Ramos (cell line): Measurements from ENCODE around the gene BSN.
"Not testable (repeated sequence)": the region's sequence is repeated elsewhere in the genome, so short reads cannot be mapped to it uniquely, and the experiment has no call there.

Experiments used
- in situ Hi-C: fragments of 300-500 bp; cut with MboI; formaldehyde crosslinking; loops from one replicate; pipeline ENCODE4 v1.14.3; 2022; ENCODE audit warnings: low sequenced_read_pairs; ENCODE audit not compliant: unreplicated experiment

BSN gene

GRCh38 chr3:49668414-49668797 lies 114.1 kb downstream of the BSN start:
- in situ Hi-C loops: no loop called here

GRCh38 chr3:49668861-49669260 lies 114.6 kb downstream of the BSN start:
- in situ Hi-C loops: no loop called here

- in situ Hi-C loops: no loop called here
Measured at GRCh38 chr3:49669352-49669751, 115.1 kb downstream of the BSN start.

GRCh38 chr3:49670940-49671290 lies 116.6 kb downstream of the BSN start:
- in situ Hi-C loops: loop anchor here (5.0 kb wide), 1 partner anchor 124 kb away; no protein-coding TSS in a partner anchor

- in situ Hi-C loops: loop anchor here (5.0 kb wide), 1 partner anchor 124 kb away; no protein-coding TSS in a partner anchor
Measured at GRCh38 chr3:49671291-49672288, 117.3 kb downstream of the BSN start.

- in situ Hi-C loops: loop anchor here (5.0 kb wide), 1 partner anchor 126 kb away; no protein-coding TSS in a partner anchor
Measured at GRCh38 chr3:49673121-49673714, 118.9 kb downstream of the BSN start.

GRCh38 chr3:49673715-49674496 lies 119.6 kb downstream of the BSN start, which contains the start of gene APEH:
APEH (plus strand) TSS chr3:49674351; CDS start chr3:49674402, 51 bp downstream.
- in situ Hi-C loops: loop anchor here (5.0 kb wide), 1 partner anchor 127 kb away; no protein-coding TSS in a partner anchor

- in situ Hi-C loops: loop anchor here (5.0 kb wide), 1 partner anchor 127 kb away; no protein-coding TSS in a partner anchor
Measured at GRCh38 chr3:49674497-49674983, 120.3 kb downstream of the BSN start.

- in situ Hi-C loops: no loop called here
Measured at GRCh38 chr3:49675912-49676311, 121.6 kb downstream of the BSN start.

GRCh38 chr3:49680493-49681231 lies 126.4 kb downstream of the BSN start:
- in situ Hi-C loops: no loop called here

GRCh38 chr3:49681232-49681522 lies 126.9 kb downstream of the BSN start:
- in situ Hi-C loops: no loop called here

- in situ Hi-C loops: no loop called here
Measured at GRCh38 chr3:49681543-49681942, 127.3 kb downstream of the BSN start.

- in situ Hi-C loops: no loop called here
Measured at GRCh38 chr3:49683162-49683561, 128.9 kb downstream of the BSN start.

- in situ Hi-C loops: not testable (repeated sequence)
Measured at GRCh38 chr3:49684453-49684852, 130.2 kb downstream of the BSN start.

GRCh38 chr3:49685103-49685502 lies 130.8 kb downstream of the BSN start:
- in situ Hi-C loops: not testable (repeated sequence)

- in situ Hi-C loops: not testable (repeated sequence)
Measured at GRCh38 chr3:49685846-49686245, 131.6 kb downstream of the BSN start.

- in situ Hi-C loops: not testable (repeated sequence)
Measured at GRCh38 chr3:49686346-49686745, 132.1 kb downstream of the BSN start.

GRCh38 chr3:49686769-49687423 lies 132.6 kb downstream of the BSN start:
- in situ Hi-C loops: not testable (repeated sequence)

- in situ Hi-C loops: not testable (repeated sequence)
Measured at GRCh38 chr3:49687424-49687795, 133.1 kb downstream of the BSN start.
